Measurements from ENCODE around the gene ANKRD16. TPM values are rescaled to one million over a fixed set of nuclear protein-coding genes. Genes with fewer than 3 reads are reported as not detected.
"Not testable (repeated sequence)": the region's sequence is repeated elsewhere in the genome, so short reads cannot be mapped to it uniquely, and the experiment has no call there.

Gene ANKRD16
- total RNA-seq, 2 donors from 2014 or later = 6.7 to 7.1 TPM

DNA sequence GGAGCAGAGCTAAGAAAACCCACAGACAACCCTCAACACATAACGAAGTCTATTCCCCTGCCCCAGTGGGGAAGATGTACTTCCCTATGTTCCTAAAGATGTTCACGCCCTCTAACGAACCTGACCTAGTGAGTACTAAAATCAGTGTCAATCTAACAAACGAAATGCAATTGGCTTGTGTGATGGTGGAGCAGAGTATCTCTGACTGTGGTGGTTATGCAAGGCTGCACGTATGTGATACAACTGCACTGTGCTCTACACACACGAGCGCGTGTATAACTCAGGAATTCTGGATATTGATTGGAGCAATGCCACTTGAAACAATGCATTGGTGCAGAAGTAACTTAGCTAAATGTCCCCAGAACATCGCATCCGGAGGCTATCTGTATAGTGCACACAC, 1.3 kb downstream of the ANKRD16 start:
- DNase-seq (no peak), ATAC-seq (peak; percentile 18)
- intact Hi-C loops (cut with DNase I, micrococcal nuclease) = no loop called here

DNA sequence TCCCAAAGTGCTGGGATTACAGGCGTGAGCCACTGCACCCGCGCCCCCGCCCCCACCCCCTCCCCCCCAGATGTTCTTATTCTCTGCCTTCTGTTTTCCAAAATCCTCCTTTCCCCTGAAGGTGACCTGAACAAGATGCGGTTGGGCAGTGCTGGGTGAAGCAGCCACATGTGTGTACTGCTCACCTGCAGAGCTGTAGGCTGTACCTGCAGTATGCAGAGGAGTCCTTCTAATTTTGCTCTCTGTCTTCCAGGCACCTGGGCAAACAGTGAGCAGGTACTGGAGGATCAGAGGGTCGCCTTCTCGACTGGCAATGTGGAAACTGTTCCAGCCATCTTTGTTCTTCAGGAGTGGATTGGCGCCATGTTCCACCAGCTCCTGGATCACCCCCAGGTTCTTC, 2.1 kb downstream of the ANKRD16 start:
- ATAC-seq (no peak), DNase-seq (no peak)
- intact Hi-C loops (cut with DNase I, micrococcal nuclease) = no loop called here

DNA sequence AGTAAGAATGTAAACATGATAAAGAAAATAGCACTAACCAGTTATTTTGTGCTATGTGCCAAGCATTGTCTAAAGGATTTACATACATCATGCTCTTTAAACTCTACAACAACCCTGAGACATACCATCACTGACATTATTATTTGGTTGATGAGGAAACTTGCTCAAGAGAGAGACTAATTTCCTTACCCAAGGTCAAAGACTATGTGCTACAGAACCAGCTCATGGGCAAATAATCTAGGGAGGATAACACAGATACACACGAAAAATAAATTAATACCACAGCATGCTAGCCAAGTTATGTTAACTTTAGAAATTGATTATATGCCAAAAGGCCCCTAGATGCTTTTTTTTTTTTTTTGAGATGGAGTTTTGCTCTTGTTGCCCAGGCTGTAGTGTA, 2.7 kb downstream of the ANKRD16 start:
- DNase-seq = no peak
- ATAC-seq = no peak
- intact Hi-C loops (cut with DNase I, micrococcal nuclease) = no loop called here

DNA sequence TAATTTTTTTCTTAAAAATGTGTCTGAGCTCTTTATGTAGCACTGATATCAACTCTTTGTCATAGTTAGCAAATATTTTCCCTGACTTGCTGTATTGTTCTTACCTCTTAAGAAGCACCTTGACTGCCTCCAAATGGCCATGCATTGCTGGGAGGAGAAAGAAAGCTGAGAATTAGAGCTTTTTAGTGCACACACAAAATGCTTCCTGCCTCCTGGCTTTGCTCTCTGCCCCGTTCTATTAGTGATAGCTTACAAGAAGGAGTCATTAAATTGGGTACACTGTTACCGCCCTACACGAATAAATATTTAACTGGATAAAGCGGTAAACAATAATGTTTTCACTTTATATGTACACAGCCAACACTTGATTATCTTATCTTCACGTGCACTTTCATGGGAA, 4.1 kb downstream of the ANKRD16 start:
- DNase-seq (no peak), ATAC-seq (no peak)
- intact Hi-C loops (cut with DNase I, micrococcal nuclease) = no loop called here

DNA sequence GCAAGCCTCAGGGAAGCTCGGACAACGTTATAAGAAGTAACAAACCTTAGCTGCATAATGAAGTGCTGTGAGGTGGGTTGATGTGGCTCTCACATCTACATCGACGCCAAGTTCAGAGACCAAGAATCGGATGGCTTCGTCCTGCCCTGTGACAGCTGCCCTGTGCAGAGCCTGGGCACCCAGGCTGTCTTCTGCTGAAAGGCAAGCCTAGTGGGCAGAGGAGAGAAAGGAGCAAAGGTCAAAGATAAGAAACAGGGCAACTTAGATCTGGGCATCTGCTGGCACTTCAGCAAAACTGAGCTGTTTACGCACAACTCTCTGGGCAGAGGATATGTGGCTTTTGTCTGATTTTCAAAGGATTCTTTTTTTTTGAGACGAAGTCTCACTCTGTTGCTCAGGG, 6.7 kb downstream of the ANKRD16 start:
- DNase-seq (no peak), ATAC-seq (peak; percentile 79)
- intact Hi-C loops (cut with DNase I, micrococcal nuclease) = no loop called here

DNA sequence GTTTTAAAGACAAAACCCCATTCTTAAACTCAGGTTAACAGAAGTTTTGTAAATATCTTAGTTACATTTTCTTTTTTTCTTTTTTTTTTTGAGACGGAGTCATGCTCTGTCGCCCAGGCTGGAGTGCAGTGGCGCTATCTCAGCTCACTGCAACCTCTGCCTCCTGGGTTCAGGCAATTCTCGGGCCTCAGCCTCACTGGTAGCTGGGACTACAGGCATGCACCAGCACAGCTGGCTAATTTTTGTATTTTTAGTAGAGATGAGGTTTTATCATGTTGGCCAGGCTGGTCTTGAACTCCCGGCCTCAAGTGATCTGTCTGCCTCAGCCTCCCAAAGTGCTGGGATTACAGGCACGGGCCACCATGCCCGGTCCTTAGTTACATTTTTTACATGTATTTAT, 12.7 kb downstream of the ANKRD16 start:
- DNase-seq, ATAC-seq: not testable (repeated sequence)
- intact Hi-C loops (cut with DNase I, micrococcal nuclease) = loop anchor here in 1 of 2 donors (10.0 kb wide), 1 partner anchor 62 kb away; the partner anchor contains the start of gene GDI2

DNA sequence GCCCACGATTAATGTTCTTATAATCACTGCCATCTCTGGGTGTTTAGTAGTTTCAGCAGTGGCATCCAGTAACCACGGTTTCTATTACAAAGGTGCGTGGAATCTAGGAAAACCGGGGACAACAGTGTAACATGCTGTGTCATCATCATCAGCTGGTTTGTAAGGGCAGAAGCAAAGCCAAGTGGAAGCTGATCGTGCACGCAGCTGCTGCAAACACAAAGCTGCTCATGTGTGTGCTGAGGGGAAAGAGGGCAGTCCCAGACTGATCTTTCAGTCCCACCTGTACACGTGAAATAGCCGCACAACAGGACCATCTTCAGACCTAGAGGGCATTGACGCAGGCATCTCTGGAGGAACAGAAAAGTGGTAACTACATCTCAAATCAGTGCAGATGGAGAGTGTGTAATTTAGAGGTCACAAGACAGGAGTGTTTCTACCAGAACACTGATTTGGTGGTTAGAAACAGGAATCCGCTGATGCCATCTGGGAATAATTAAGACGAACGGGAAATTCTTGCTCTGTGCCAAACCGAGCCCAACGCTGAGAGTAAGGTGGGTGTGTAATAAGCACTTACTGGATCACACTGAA, 13.4 kb downstream of the ANKRD16 start:
- intact Hi-C loops (cut with DNase I, micrococcal nuclease) = loop anchor here in 1 of 2 donors (10.0 kb wide), 1 partner anchor 61 kb away; the partner anchor contains the start of gene GDI2
- DNase-seq = no peak
- ATAC-seq = no peak

DNA sequence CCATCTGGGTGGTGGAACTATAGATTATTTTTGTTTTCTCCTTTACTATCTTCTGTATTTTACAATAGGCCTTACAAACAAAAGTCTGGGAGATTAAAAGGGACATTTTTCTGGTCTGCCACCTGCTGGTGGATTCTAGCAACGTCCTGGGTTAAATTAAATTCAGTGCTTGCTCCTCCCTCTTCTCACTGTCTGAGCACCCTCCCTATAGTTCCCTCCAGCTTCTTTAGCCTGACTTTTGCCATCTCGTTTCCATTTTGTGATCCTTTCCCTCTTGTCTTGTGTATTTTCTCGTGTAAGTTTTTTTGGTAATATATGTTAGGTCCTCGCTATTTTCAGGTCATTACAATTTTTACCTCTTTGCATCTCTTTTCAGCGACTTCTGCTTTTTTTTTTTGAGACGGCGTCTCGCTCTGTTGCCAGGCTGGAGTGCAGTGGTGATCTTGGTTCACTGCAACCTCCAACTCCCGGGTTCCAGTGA, 16.1 kb downstream of the ANKRD16 start:
- peak in 1 of 2 donors; percentile 74 for DNase-seq
- intact Hi-C loops (cut with DNase I, micrococcal nuclease) = loop anchor here in 1 of 2 donors (10.0 kb wide), 1 partner anchor 59 kb away; the partner anchor contains the start of gene GDI2
- ATAC-seq = peak; percentile 89

DNA sequence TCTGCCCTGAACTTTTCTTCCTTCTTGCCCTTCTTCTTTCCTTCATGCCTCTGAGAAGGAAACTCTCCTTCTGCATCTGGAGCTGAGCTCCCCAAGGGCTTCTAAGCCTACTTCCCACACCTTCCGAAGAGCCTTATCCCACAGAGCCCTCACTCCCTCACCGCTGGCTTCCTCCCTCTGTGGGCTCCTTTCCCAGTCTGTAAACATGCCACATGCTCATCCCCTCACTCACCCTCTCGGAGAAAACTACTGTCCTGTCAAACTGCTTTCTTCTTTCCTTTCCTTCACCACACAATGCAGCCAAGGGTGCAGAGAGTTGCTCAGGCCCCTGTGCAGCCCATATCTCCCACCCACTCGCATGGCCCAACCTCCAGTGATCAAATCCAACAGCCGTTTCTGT, 18.1 kb downstream of the ANKRD16 start:
- ATAC-seq (no peak), DNase-seq (no peak)
- intact Hi-C loops (cut with DNase I, micrococcal nuclease) = loop anchor here in 1 of 2 donors (10.0 kb wide), 1 partner anchor 57 kb away; the partner anchor contains the start of gene GDI2

DNA sequence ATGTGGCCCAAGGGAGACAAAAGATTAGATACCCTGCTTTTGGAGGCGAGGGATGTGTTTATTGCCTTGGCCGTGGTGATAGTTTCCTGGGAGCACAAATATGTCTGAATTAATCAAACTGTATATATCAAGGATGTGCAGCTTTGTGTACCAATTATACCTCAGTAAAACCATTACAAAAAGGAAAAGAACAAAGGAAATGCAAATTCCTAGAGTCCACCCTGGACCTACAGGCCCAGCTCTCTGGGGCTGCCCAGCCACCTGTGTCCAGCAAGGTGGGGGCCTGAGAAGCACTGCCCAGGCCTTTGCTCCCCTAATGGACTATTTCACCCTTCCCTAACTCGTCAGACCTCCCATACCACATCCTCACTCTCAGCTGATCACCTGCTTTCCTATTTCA, 20.5 kb downstream of the ANKRD16 start:
- intact Hi-C loops (cut with DNase I, micrococcal nuclease) = no loop called here
- ATAC-seq (no peak), DNase-seq (no peak)

DNA sequence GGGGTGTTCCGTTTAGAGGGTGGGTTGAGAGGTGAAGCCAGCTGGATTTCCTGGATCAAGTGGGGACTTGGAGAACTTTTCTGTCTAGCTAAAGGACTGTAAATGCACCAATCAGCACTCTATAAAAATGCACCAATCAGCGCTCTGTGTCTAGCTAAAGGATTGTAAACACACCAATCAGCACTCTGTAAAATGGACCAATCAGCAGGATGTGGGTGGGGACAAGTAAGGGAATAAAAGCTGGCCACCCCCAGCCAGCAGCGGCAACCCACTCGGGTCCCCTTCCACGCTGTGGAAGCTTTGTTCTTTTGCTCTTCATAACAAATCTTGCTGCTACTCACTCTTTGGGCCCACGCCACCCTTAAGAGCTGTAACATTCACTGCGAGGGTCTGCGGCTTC, 21.3 kb downstream of the ANKRD16 start:
- intact Hi-C loops (cut with DNase I, micrococcal nuclease); ATAC-seq; DNase-seq: not testable (repeated sequence)

DNA sequence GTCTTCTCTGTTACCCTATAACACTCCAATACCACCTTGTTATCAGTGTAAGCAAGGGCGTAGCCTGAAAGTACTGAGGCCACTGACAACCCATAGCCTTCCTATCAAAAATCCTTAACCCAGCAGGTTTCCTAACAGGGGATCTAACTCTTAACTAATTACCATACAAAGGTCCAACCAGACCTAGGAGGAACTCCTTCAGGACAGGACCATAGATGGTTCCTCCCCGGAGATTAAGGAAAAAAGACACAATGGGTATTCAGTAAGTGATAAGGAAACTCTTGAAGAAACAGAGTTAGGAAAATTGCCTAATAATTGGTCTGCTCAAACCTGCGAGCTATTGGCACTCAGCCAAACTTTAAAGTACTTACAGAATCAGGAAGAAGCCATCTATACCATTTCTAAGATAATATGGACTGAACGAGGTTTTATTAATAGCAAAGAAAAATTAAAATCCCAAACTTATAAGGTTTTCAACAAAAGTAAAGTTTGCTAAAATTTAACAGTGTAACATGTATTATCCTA, 22.5 kb downstream of the ANKRD16 start:
- intact Hi-C loops (cut with DNase I, micrococcal nuclease); ATAC-seq; DNase-seq: not testable (repeated sequence)

DNA sequence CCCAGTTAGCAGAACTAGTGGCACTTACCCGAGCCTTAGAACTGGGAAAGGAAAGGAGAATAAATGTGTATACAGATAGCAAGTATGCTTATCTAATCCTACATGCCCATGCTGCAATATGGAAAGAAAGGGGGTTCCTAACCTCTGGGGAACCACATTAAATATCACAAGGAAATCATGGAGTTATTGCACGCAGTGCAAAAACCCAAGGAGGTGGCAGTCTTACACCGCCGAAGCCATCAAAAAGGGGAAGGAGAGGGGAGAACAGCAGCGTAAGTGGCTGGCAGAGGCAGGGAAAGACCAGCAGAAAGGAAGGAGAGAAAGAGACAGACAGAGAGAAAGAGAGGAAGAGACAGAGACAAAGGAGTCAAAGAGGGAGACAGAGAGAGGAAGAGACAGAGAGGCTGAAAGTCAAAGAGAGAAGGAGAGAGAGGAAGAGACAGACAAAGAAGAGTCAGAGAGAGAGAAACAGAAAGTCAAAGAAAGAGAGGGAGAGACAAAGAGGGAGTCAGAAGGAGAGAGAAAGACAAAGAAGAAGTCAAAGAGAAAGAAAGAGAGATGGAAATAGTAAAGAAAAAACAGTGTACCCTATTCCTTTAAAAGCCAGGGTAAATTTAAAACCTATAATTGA, 23.1 kb downstream of the ANKRD16 start:
- ATAC-seq; intact Hi-C loops (cut with DNase I, micrococcal nuclease); DNase-seq: not testable (repeated sequence)

DNA sequence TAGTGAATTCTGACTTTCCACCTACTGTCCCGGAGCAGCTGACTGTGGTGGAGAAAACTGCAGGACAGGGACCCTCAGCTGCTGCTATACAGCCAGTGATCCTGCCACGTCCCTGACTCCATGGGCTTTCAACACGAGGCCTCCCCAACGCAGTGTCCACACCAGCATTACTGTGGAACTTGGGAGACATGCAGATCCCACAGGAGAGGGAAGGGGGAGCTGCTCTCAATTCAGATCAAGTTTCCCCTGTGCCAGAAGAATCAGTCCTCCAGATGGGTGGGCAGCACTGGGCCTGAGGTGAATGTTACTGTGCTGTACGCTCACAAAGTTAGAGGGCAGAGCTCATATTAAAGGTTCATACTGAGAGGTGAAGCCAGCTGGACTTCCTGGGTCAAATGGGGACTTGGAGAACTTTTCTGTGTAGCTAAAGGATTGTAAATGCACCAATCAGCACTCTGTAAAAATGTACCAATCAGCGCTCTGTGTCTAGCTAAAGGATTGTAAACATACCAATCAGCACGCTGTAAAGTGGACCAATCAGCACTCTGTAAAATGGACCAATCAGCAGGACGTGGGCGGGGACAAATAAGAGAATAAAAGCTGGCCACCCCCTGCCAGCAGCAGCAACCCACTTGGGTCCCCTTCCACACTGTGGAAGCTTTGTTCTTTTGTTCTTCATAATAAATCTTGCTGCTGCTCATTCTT, 26.6 kb downstream of the ANKRD16 start:
- intact Hi-C loops (cut with DNase I, micrococcal nuclease); ATAC-seq; DNase-seq: not testable (repeated sequence)

DNA sequence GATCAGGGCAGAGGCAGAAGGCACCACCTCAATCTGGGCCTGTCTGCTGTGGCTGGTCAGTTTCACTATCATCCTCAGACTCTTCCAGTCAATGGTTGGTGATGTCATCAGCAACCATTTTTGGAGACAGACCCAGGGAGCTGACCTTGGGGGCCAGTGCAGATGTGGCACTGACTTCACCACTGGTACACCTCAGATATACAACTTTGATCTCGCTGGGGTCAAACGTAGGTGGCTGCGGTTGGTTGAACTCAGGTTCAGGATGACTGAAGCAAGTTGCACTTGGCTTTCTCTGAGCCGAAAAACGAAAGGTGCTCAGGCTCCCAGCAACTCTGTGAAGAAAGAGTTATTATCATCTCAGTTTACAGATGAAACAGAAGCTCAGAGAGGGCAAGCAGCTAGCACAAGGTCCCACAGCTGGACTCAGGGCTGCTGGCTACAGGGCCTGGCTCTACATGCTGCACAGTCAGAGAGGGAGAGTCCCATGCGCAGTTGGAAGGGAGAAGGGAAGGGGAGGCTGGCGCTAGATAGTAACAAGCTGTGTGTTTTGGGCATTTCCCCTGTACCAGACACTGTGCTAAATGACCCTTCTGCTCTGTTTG, 27.2 kb downstream of the ANKRD16 start:
- intact Hi-C loops (cut with DNase I, micrococcal nuclease) = no loop called here
- ATAC-seq (no peak), DNase-seq (no peak)

DNA sequence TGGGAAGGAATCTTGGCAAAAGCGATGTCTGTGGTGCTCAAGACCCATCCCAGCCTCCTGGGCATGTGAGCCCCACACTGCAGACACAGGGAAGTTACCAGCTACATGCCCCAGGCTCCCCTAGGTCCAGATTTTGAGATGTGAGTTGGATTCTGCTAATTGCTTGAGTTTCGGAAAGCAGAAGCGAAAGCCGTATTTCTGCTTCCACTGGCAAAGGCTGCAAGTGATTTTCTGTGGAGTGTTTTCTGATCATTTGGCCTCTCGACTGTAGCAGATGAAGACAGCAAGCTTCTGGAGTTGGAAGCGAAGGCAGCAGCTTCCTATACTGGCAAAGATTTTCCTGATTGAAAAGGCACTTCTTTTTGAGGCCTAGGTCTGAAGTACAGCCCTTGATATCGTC, 29.6 kb downstream of the ANKRD16 start:
- DNase-seq (no peak), ATAC-seq (no peak)
- intact Hi-C loops (cut with DNase I, micrococcal nuclease) = no loop called here

DNA sequence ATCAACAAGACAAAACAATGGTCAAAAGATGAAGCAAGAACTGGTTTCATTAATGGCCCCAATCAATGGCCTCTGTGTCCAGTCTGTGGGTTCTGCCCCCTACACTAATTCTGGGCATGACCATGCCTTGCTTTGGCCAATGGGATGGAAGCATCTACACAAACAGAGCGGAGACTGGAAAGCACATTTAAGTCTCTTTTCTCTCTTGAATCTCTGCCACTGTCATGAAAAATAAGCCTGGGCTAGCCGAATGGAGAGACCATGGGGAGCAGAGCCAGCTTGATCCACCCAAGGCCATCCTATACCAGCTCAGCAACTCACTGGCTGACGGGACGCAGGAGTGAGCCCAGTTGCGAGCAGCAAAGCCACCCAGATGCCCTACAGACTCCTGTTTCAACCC, 30.9 kb downstream of the ANKRD16 start:
- ATAC-seq = no peak
- DNase-seq = no peak
- intact Hi-C loops (cut with DNase I, micrococcal nuclease) = no loop called here

DNA sequence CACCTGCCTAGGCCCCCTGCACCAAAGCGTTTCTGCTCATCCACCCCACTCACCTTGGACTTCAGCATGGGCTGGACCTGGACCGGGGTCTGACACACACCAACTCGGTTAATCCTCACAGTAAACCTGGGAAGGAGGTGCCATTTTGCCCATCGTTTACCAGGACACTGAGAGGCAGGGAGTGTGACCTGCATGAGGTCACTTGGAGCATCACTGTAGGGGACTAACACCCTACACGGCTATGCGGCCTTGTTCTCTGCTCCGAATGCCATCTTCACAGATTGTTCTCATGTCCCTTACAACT, 33.0 kb downstream of the ANKRD16 start:
- intact Hi-C loops (cut with DNase I, micrococcal nuclease) = no loop called here
- no peak for DNase-seq
- no peak for ATAC-seq

DNA sequence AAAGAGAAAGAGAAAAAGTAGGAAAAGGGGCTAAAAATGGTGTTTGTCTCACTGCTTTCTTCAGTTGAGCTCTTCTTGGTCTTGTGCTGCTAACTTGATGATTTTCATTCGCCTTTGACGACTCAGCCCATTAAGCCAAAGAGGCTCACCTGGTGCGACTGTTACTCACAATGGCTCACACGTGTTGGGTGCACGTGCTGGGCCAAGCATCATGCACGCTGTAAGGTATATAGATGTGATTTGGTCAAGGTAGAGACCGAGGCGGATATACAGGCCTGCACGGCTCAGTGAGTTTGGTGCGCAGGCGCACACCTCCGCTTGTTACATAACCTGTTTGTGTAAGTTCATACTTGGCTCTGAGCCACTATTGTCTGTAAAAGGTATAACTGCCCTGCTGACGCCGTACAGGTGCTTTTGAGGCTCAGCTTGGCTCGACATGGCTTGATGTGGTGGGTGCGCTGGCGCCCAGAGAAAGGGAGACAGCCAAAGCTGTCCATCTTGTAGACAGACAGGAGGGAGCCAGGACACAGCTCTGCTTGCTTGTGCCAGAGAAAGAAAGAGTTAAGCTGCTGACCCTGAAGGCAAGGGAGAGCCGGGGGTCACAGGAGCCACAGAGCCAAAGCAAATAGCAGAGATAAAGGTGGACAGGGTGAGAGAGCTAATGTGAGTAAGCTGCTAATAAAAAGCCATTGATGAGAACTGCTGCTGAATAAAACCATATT, 33.6 kb downstream of the ANKRD16 start:
- intact Hi-C loops (cut with DNase I, micrococcal nuclease) = no loop called here
- DNase-seq = no peak
- no peak for ATAC-seq

Data from left colon (tissue), 2 donors.